Pancreas (tissue), 10 donors: ENCODE data around the gene TRMT6. TPM values are rescaled to one million over a fixed set of nuclear protein-coding genes. Genes with fewer than 3 reads are reported as not detected.
A peak's percentile ranks its signal among the peaks of the same experiment; 100 is the strongest.

ENCODE experiments used
- ATAC-seq, 4 donors: fragments of 200-7000 bp; cut with Tn5 transposase; one replicate each; pipeline versions ENCODE4 v1.8.0 to v1.9.1; 2020; ENCODE audit warnings: mild to moderate bottlenecking in 4 of 4, moderate library complexity in 4 of 4
- DNase-seq, 6 donors: peaks; one replicate each; pipeline ENCODE4 v3.0.0-alpha.2; 2020
- FAIRE-seq: peaks from 2 replicates; lab custom pipeline; 2012; peaks lifted over from hg19 to GRCh38; lab: Jason Lieb, UNC
- H3K27ac ChIP-seq, 4 donors: fragments of 200-600 bp; sonication (generic); 1 replicate in 3 of 4; 2 replicates in 1 of 4; pipeline versions ENCODE4 v1.5.0 to v1.8.0; 2020
- H3K27me3 ChIP-seq, 4 donors: fragments of 200-600 bp; one replicate each; pipeline ENCODE4 v1.8.0; 2021
- H3K36me3 ChIP-seq, 3 donors: fragments of 200-600 bp; sonication (generic) in 1 of 3; one replicate each; pipeline versions ENCODE4 v1.5.0 to v1.8.0; 2020 to 2021
- H3K4me1 ChIP-seq, 3 donors: fragments of 200-600 bp; one replicate each; pipeline ENCODE4 v1.8.0; 2021
- H3K4me3 ChIP-seq, 4 donors: fragments of 200-600 bp; sonication (generic) in 2 of 4; one replicate each; pipeline versions ENCODE4 v1.5.0 to v1.8.0; 2020 to 2021
- H3K9me3 ChIP-seq, 4 donors: fragments of 200-600 bp; one replicate each; pipeline ENCODE4 v1.8.0; 2021
- CTCF ChIP-seq, 4 donors: fragments of 200-600 bp; sonication (generic) in 3 of 4; IDR thresholded peaks; one replicate each; pipeline versions ENCODE4 v1.5.0 to v1.8.0; 2021; ENCODE audit warnings: antibody characterized with exemption in 4 of 4
- WGBS, 2 donors: extraction: QIAGEN DNeasy Blood & Tissue Kit; methylation state at CpG; one replicate each; pipeline ENCODE4 v1.1.7; 2013; 5-methylcytosine and 5-hydroxymethylcytosine counted together
- intact Hi-C, 3 donors: fragments of 100-400 bp; cut with DNase I; formaldehyde crosslinking; loops; one replicate each; pipeline versions ENCODE4 v1.11.1 to v1.14.2; 2022
- polyA plus RNA-seq, 2 donors: library from polyadenylated mRNA; stranded (reverse); fragments of 200-250 nt; gene quantifications; one replicate each; pipeline ENCODE4 v1.2.3, GENCODE V29; 2013
- total RNA-seq, 6 donors: library from RNA; stranded (reverse); fragmentation: NEBNext Ultra II Directional in 4 of 6; extraction: Animal tissue kit (Norgen Biotek cat#: 25700) in 4 of 6; gene quantifications; one replicate each; pipeline versions ENCODE4 v1.2.1 to v1.2.4, GENCODE V29; 2021 to 2023
- donor health status: healthy with polysubstance abuse.
- donor health status: DM: no; HTN: no; CAD: no; lungs with moderate emphysema.
- donor health status: DM: no; HTN: no; CAD: no.
- donor health status: control.
- donor health status: control.
- donor health status: Bipolar disorder and iron deficiency.
- donor health status: DM: yes; HTN: yes; CAD: no.
- donor health status: DM: no; HTN: no; CAD: no.
- donor health status: DM: no; HTN: no; CAD: no.
- donor health status: DM: yes; HTN: yes; CAD: no.

TRMT6 gene
- 1 to 10 TPM; 4.6 to 6.6 (median 5.4) TPM for total RNA-seq
- polyA plus RNA-seq: 1 to 10 TPM; 4.9 to 9.7 TPM

- WGBS, 2 donors: 0 to 1% methylated on average over 58 to 61 of the region's 61 CpGs
- Histone ChIP-seq H3K9me3 (no peaks in the 10 kb centered on the region), H3K27ac (peak within 1 kb of the TSS; percentile 16 to 56 (median 30)), H3K4me3 (peak within 1 kb of the TSS; percentile 69 to 90 (median 89)), H3K27me3 (no peaks in the 10 kb centered on the region), H3K36me3 (peaks cover 0 to 9% (median 2%) of the 10 kb centered on the region in 3 donors), H3K4me1 (peaks cover 0 to 11% (median 11%) of the 10 kb centered on the region in 3 donors)
- no peak for TF ChIP-seq CTCF (IDR thresholded peaks at IDR 0.05)
- peak; percentile 91 to 96 (median 94) for DNase-seq
- intact Hi-C loops: no loop called here
- peak; percentile 70 for FAIRE-seq
- ATAC-seq: peak; percentile 100
Observed at GRCh38 chr20:5950271-5951031, at the start of gene TRMT6, which contains the start of gene MCM8. Gene TRMT6 (minus strand): TSS chr20:5950533. CDS start chr20:5950405, 128 bp downstream. Gene MCM8 (plus strand): TSS chr20:5950652. CDS start chr20:5952016, 1,364 bp downstream.

GRCh38 chr20:5999783-6000182, 49.5 kb upstream of the TRMT6 start:
- FAIRE-seq (no peak), ATAC-seq (no peak), DNase-seq (no peak)
- 91 to 97% methylated on average over 9 of the region's 9 CpGs for WGBS, 2 donors
- H3K4me3 ChIP-seq: no peak overlapping the region
- peaks cover 0 to 1% (median 0%) of the 10 kb centered on the region in 3 donors for H3K4me1 ChIP-seq
- intact Hi-C loops: no loop called here
- no peaks in the 10 kb centered on the region for H3K36me3 ChIP-seq
- H3K27ac ChIP-seq: no peak overlapping the region
- no peaks in the 10 kb centered on the region for H3K9me3 ChIP-seq
- TF ChIP-seq CTCF (IDR thresholded peaks at IDR 0.05): no peak
- H3K27me3 ChIP-seq: no peaks in the 10 kb centered on the region

GRCh38 chr20:5996765-5997164, 46.4 kb upstream of the TRMT6 start:
- intact Hi-C loops: no loop called here
- H3K4me1 ChIP-seq: no peaks in the 10 kb centered on the region
- H3K9me3 ChIP-seq: no peaks in the 10 kb centered on the region
- WGBS, 2 donors: 93 to 97% methylated on average over 1 of the region's 1 CpG
- H3K4me3 ChIP-seq: no peak overlapping the region
- no peak for TF ChIP-seq CTCF (IDR thresholded peaks at IDR 0.05)
- DNase-seq: no peak
- FAIRE-seq: no peak
- no peak overlapping the region for H3K27ac ChIP-seq
- no peaks in the 10 kb centered on the region for H3K27me3 ChIP-seq
- H3K36me3 ChIP-seq: no peaks in the 10 kb centered on the region
- ATAC-seq: no peak

- WGBS, 2 donors: 76% methylated on average over 2 of the region's 2 CpGs
- no peak for DNase-seq
- no peak overlapping the region for H3K27ac ChIP-seq
- intact Hi-C loops: no loop called here
- no peaks in the 10 kb centered on the region for H3K36me3 ChIP-seq
- no peak overlapping the region for H3K4me3 ChIP-seq
- TF ChIP-seq CTCF (IDR thresholded peaks at IDR 0.05): no peak
- H3K9me3 ChIP-seq: no peaks in the 10 kb centered on the region
- ATAC-seq: peak in 1 of 4 donors; percentile 20
- no peaks in the 10 kb centered on the region for H3K4me1 ChIP-seq
- H3K27me3 ChIP-seq: no peaks in the 10 kb centered on the region
- FAIRE-seq: no peak
Observed at GRCh38 chr20:5991623-5992441, 41.5 kb upstream of the TRMT6 start.
